ENCODE measurements around the gene ZFYVE21.
A peak's percentile ranks its signal among the peaks of the same experiment; 100 is the strongest.

The ZFYVE21 gene

GRCh38 chr14:103692871-103693270 lies 22.7 kb upstream of the ZFYVE21 start:
- no peak for DNase-seq (ENCODE audit: low read depth in 1 of 2, low spot score in 1 of 2)
- TF ChIP-seq SPI1 (IDR thresholded peaks at IDR 0.05; ENCODE audit: borderline replicate concordance, low read depth): no peak
- no peak for TF ChIP-seq CTCF (IDR thresholded peaks at IDR 0.05; ENCODE audit: insufficient read depth, low read length)
- no peak for TF ChIP-seq REST (IDR thresholded peaks at IDR 0.05; ENCODE audit: insufficient replicate concordance, low read depth)
- TF ChIP-seq POLR2AphosphoS5 (IDR thresholded peaks at IDR 0.05; ENCODE audit: low read depth): no peak
- no peak for TF ChIP-seq GABPA (IDR thresholded peaks at IDR 0.05; ENCODE audit: low read depth)
- H3K4me3 ChIP-seq (replicated peaks; ENCODE audit: insufficient read depth, low read length): no peak overlapping the region
- no peaks in the 10 kb centered on the region for H3K27me3 ChIP-seq (ENCODE audit: insufficient read depth, poor library complexity, severe bottlenecking)
- no peak overlapping the region for H3K27ac ChIP-seq (replicated peaks)

GRCh38 chr14:103693515-103693914 lies 22.1 kb upstream of the ZFYVE21 start:
- Histone ChIP-seq H3K27me3 (ENCODE audit: insufficient read depth, poor library complexity, severe bottlenecking) (no peaks in the 10 kb centered on the region), H3K4me3 (replicated peaks; ENCODE audit: insufficient read depth, low read length) (no peak overlapping the region), H3K27ac (replicated peaks) (no peak overlapping the region)
- DNase-seq (ENCODE audit: low read depth in 1 of 2, low spot score in 1 of 2): no peak
- TF ChIP-seq SPI1 (IDR thresholded peaks at IDR 0.05; ENCODE audit: borderline replicate concordance, low read depth): no peak
- no peak for TF ChIP-seq POLR2AphosphoS5 (IDR thresholded peaks at IDR 0.05; ENCODE audit: low read depth)
- no peak for TF ChIP-seq CTCF (IDR thresholded peaks at IDR 0.05; ENCODE audit: insufficient read depth, low read length)
- no peak for TF ChIP-seq GABPA (IDR thresholded peaks at IDR 0.05; ENCODE audit: low read depth)
- no peak for TF ChIP-seq REST (IDR thresholded peaks at IDR 0.05; ENCODE audit: insufficient replicate concordance, low read depth)

GRCh38 chr14:103694572-103695026 lies 21.0 kb upstream of the ZFYVE21 start:
- Histone ChIP-seq H3K27ac (replicated peaks) (no peak overlapping the region), H3K27me3 (ENCODE audit: insufficient read depth, poor library complexity, severe bottlenecking) (no peaks in the 10 kb centered on the region), H3K4me3 (replicated peaks; ENCODE audit: insufficient read depth, low read length) (no peak overlapping the region)
- TF ChIP-seq GABPA (IDR thresholded peaks at IDR 0.05; ENCODE audit: low read depth): no peak
- TF ChIP-seq SPI1 (IDR thresholded peaks at IDR 0.05; ENCODE audit: borderline replicate concordance, low read depth): no peak
- TF ChIP-seq REST (IDR thresholded peaks at IDR 0.05; ENCODE audit: insufficient replicate concordance, low read depth): no peak
- TF ChIP-seq CTCF (IDR thresholded peaks at IDR 0.05; ENCODE audit: insufficient read depth, low read length): no peak
- peak; percentile 22; the same call in 1 of the 2 replicates for TF ChIP-seq POLR2AphosphoS5 (IDR thresholded peaks at IDR 0.05; ENCODE audit: low read depth)
- DNase-seq (ENCODE audit: low read depth in 1 of 2, low spot score in 1 of 2): no peak

Measured in HL-60 (cell line).